IMR-90 (cell line): ENCODE data around the gene SARDH. TPM values are rescaled to one million over a fixed set of nuclear protein-coding genes. Genes with fewer than 3 reads are reported as not detected.

ENCODE experiments used
- ATAC-seq: fragments of 200-7000 bp; cut with Tn5 transposase; 2 replicates; pipeline ENCODE4 v1.9.1; 2020; ENCODE audit warnings: low read depth, mild to moderate bottlenecking, moderate library complexity
- BruUV-seq: library from RNA; stranded (reverse); fragments of 400-500 nt; replicated peaks from 2 replicates; lab custom pipeline; 2021; lab: Mats Ljungman, UMichigan
- CTCF ChIA-PET: fragments of 300-600 bp; formaldehyde crosslinking; extraction: SDS; loops from one replicate; lab custom pipeline; 2021; ENCODE audit warnings: antibody characterized with exemption; lab: Yijun Ruan, JAX
- POLR2A ChIA-PET: fragments of 300-600 bp; sonication (Branson Sonifier 250); formaldehyde crosslinking; loops from one replicate; lab custom pipeline; 2022; ENCODE audit warnings: antibody characterized with exemption; ENCODE audit not compliant: unreplicated experiment; lab: Charles Lee
- DNase-seq: peaks from one replicate; pipeline ENCODE4 v3.0.0; 2013
- H2AFZ ChIP-seq: replicated peaks from 2 replicates; pipeline ENCODE3; 2013; ENCODE audit warnings: low read length, mild to moderate bottlenecking; ENCODE audit not compliant: poor library complexity
- H2AK5ac ChIP-seq: 2 replicates; pipeline ENCODE4 v1.6.1; 2013; ENCODE audit warnings: low read depth, low read length, inconsistent platforms
- H2AK9ac ChIP-seq: replicated peaks from 2 replicates; pipeline ENCODE3; 2013; ENCODE audit warnings: mild to moderate bottlenecking, low read depth, low read length, moderate library complexity; ENCODE audit not compliant: poor library complexity
- H2BK120ac ChIP-seq: 2 replicates; pipeline ENCODE4 v1.6.1; 2013; ENCODE audit warnings: low read depth, low read length, inconsistent platforms
- H2BK15ac ChIP-seq: 3 replicates; pipeline ENCODE4 v1.6.1; 2013; ENCODE audit warnings: low read depth, low read length, inconsistent platforms
- H2BK20ac ChIP-seq: 2 replicates; pipeline ENCODE4 v1.6.1; 2013; ENCODE audit warnings: low read depth, mild to moderate bottlenecking, inconsistent platforms, low read length, moderate library complexity
- H2BK5ac ChIP-seq: 2 replicates; pipeline ENCODE4 v1.6.1; 2013; ENCODE audit warnings: mild to moderate bottlenecking, low read depth, low read length, inconsistent platforms; ENCODE audit not compliant: poor library complexity, severe bottlenecking
- H3K14ac ChIP-seq: replicated peaks from 2 replicates; pipeline ENCODE4 v1.6.1; 2013; ENCODE audit warnings: low read depth, low read length, inconsistent platforms
- H3K18ac ChIP-seq: 2 replicates; pipeline ENCODE4 v1.6.1; 2013; ENCODE audit warnings: low read depth, low read length, control low read depth
- H3K23ac ChIP-seq: 2 replicates; pipeline ENCODE4 v1.6.1; 2013; ENCODE audit warnings: low read depth, low read length, inconsistent platforms
- H3K27ac ChIP-seq: 2 replicates; pipeline ENCODE4 v1.5.1; 2013; ENCODE audit warnings: mild to moderate bottlenecking, control low read depth, low read length; ENCODE audit not compliant: insufficient read depth
- H3K27me3 ChIP-seq: 2 replicates; pipeline ENCODE4 v1.6.1; 2013; ENCODE audit warnings: low read length; ENCODE audit not compliant: control insufficient read depth, insufficient read depth
- H3K36me3 ChIP-seq: 2 replicates; pipeline ENCODE4 v1.6.1; 2013; ENCODE audit warnings: low read length, mixed read lengths; ENCODE audit not compliant: control insufficient read depth, insufficient read depth
- H3K4ac ChIP-seq: 2 replicates; pipeline ENCODE4 v1.6.1; 2013; ENCODE audit warnings: low read depth, low read length, inconsistent platforms
- H3K4me1 ChIP-seq: 2 replicates; pipeline ENCODE4 v1.6.1; 2013; ENCODE audit warnings: low read length, mixed read lengths; ENCODE audit not compliant: control insufficient read depth, insufficient read depth
- H3K4me2 ChIP-seq: 2 replicates; pipeline ENCODE4 v1.6.1; 2013; ENCODE audit warnings: low read depth, mild to moderate bottlenecking, control low read depth, low read length, moderate library complexity
- H3K4me3 ChIP-seq: 2 replicates; pipeline ENCODE4 v1.5.1; 2013; ENCODE audit warnings: low read depth, mild to moderate bottlenecking, control low read depth, low read length, moderate library complexity; ENCODE audit not compliant: insufficient read depth
- H3K56ac ChIP-seq: 2 replicates; pipeline ENCODE4 v1.6.1; 2013; ENCODE audit warnings: low read length, inconsistent platforms; ENCODE audit not compliant: insufficient read depth; ENCODE audit errors: extremely low read depth
- H3K79me1 ChIP-seq, 2 experiments: 2 replicates each; pipeline ENCODE4 v1.6.1; 2013; ENCODE audit warnings: low read length in 2 of 2, inconsistent platforms in 1 of 2, low read depth in 1 of 2
- H3K9ac ChIP-seq: 2 replicates; pipeline ENCODE4 v1.6.1; 2013; ENCODE audit warnings: low read depth, low read length, control low read depth
- H3K9me1 ChIP-seq: 2 replicates; pipeline ENCODE4 v1.6.1; 2013; ENCODE audit warnings: low read length, inconsistent platforms; ENCODE audit not compliant: insufficient read depth
- H3K9me3 ChIP-seq: 2 replicates; pipeline ENCODE4 v1.6.1; 2013; ENCODE audit warnings: low read length; ENCODE audit not compliant: control insufficient read depth, insufficient read depth
- H4K20me1 ChIP-seq: 2 replicates; pipeline ENCODE4 v1.6.1; 2013; ENCODE audit warnings: low read length, inconsistent platforms; ENCODE audit not compliant: insufficient read depth
- H4K5ac ChIP-seq: 2 replicates; pipeline ENCODE4 v1.6.1; 2013; ENCODE audit warnings: mild to moderate bottlenecking, low read depth, low read length, control low read depth
- H4K8ac ChIP-seq, 2 experiments: 2 replicates each; pipeline ENCODE4 v1.6.1; 2013; ENCODE audit warnings: low read depth in 2 of 2, low read length in 2 of 2, control low read depth in 1 of 2, inconsistent platforms in 1 of 2
- H4K91ac ChIP-seq: 2 replicates; pipeline ENCODE4 v1.6.1; 2013; ENCODE audit warnings: low read depth, low read length, inconsistent platforms; ENCODE audit not compliant: insufficient read depth
- CEBPB ChIP-seq: IDR thresholded peaks from 2 replicates; pipeline ENCODE4 v1.6.1; 2012; ENCODE audit warnings: low read depth, low read length, improper control_type of control experiment
- CHD1 ChIP-seq: IDR thresholded peaks from 2 replicates; pipeline ENCODE4 v1.6.1; 2012; ENCODE audit warnings: low read depth, low read length, improper control_type of control experiment
- CTCF ChIP-seq: conservative IDR thresholded peaks from 2 replicates; pipeline ENCODE4 v1.5.1; 2012; ENCODE audit warnings: mild to moderate bottlenecking, low read depth, low read length, improper control_type of control experiment
- FOS ChIP-seq: fragments of 150-350 bp; IDR thresholded peaks from 2 replicates; pipeline ENCODE4 v1.6.1; 2016; ENCODE audit warnings: low read depth, low read length
- MAFK ChIP-seq: IDR thresholded peaks from 2 replicates; pipeline ENCODE4 v1.6.1; 2012; ENCODE audit warnings: low read depth, low read length, improper control_type of control experiment
- MAZ ChIP-seq: IDR thresholded peaks from 2 replicates; pipeline ENCODE4 v1.6.1; 2012; ENCODE audit warnings: low read depth, mild to moderate bottlenecking, low read length, improper control_type of control experiment, moderate library complexity, borderline replicate concordance
- POLR2A ChIP-seq: IDR thresholded peaks from 2 replicates; pipeline ENCODE4 v1.6.1; 2012; ENCODE audit warnings: mild to moderate bottlenecking, low read depth, low read length
- RAD21 ChIP-seq: IDR thresholded peaks from 2 replicates; pipeline ENCODE4 v1.6.1; 2012; ENCODE audit warnings: low read length, improper control_type of control experiment
- RCOR1 ChIP-seq: IDR thresholded peaks from 2 replicates; pipeline ENCODE4 v1.6.1; 2012; ENCODE audit warnings: mild to moderate bottlenecking, low read length, improper control_type of control experiment; ENCODE audit not compliant: insufficient replicate concordance
- SMC3 ChIP-seq: fragments of 150-350 bp; IDR thresholded peaks from 2 replicates; pipeline ENCODE4 v1.6.1; 2016; ENCODE audit warnings: low read depth, mild to moderate bottlenecking, antibody characterized with exemption, low read length, moderate library complexity
- WGBS, 2 experiments: methylation state at CpG; one replicate each; pipeline versions ENCODE4 v1.1.5 to v1.1.7; 2013; ENCODE audit warnings: missing lambda C conversion rate in 2 of 2; ENCODE audit not compliant: insufficient read length in 1 of 2; ENCODE audit errors: extremely low coverage in 2 of 2; 5-methylcytosine and 5-hydroxymethylcytosine counted together
- dilution Hi-C: fragments of 300-500 bp; cut with HindIII; formaldehyde crosslinking; loops from one replicate; pipeline ENCODE4 v1.14.3; 2018; ENCODE audit warnings: low sequenced_read_pairs; ENCODE audit not compliant: unreplicated experiment
- in situ Hi-C: fragments of 300-500 bp; cut with MboI; formaldehyde crosslinking; loops from 3 replicates; pipeline ENCODE4 v1.14.3; 2019; ENCODE audit warnings: low sequenced_read_pairs, inconsistent platforms, mixed read lengths
- intact Hi-C: fragments of 100-400 bp; cut with micrococcal nuclease; formaldehyde crosslinking; loops from 2 replicates; pipeline ENCODE4 v1.10.0; 2022
- polyA plus RNA-seq, 3 experiments: library from polyadenylated mRNA; depleted of rRNA; stranded (reverse); fragments of >200 nt; gene quantifications; 2 replicates each; pipeline ENCODE4 v1.2.3, GENCODE V29; 2012; ENCODE audit warnings: low replicate concordance in 1 of 3
- total RNA-seq: library from RNA; depleted of rRNA; stranded (reverse); fragments of >200 nt; gene quantifications from 2 replicates; pipeline ENCODE4 v1.2.3, GENCODE V29; 2012
- TF ChIP-seq, protein P1 (sequence below): fragments of 150-350 bp; IDR thresholded peaks from 2 replicates; pipeline ENCODE4 v1.6.1; 2016; ENCODE audit warnings: low read depth, mild to moderate bottlenecking, low read length, moderate library complexity, borderline replicate concordance

The SARDH gene
- total and polyA plus RNA-seq, 2 of the 4 experiments (the other 2 are of a cell fraction): 5.0 to 7.5 TPM

- no peak overlapping the region for H3K14ac ChIP-seq
- no peak overlapping the region for H3K56ac ChIP-seq
- no peak for ATAC-seq
- in situ Hi-C loops: no loop called here
- H2BK15ac ChIP-seq: no peak overlapping the region
- dilution Hi-C loops: no loop called here
- no peak for TF ChIP-seq MAFK
- no peak for TF ChIP-seq MAZ
- TF ChIP-seq, protein P1, sequence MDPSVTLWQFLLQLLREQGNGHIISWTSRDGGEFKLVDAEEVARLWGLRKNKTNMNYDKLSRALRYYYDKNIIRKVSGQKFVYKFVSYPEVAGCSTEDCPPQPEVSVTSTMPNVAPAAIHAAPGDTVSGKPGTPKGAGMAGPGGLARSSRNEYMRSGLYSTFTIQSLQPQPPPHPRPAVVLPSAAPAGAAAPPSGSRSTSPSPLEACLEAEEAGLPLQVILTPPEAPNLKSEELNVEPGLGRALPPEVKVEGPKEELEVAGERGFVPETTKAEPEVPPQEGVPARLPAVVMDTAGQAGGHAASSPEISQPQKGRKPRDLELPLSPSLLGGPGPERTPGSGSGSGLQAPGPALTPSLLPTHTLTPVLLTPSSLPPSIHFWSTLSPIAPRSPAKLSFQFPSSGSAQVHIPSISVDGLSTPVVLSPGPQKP: no peak
- no peak for TF ChIP-seq CEBPB
- no peak for TF ChIP-seq CHD1
- TF ChIP-seq RCOR1: no peak
- TF ChIP-seq RAD21: no peak
- no peak for TF ChIP-seq CTCF
- TF ChIP-seq POLR2A: no peak
- no peak for TF ChIP-seq FOS
- no peak for TF ChIP-seq SMC3
- BruUV-seq: no TSS peak
- H3K23ac ChIP-seq: no peak overlapping the region
- H2BK120ac ChIP-seq: no peak overlapping the region
- H2BK20ac ChIP-seq: no peak overlapping the region
- intact Hi-C loops: no loop called here
- no peak overlapping the region for H3K27ac ChIP-seq
- H3K36me3 ChIP-seq: no peaks in the 10 kb centered on the region
- H3K4ac ChIP-seq: no peak overlapping the region
- H2BK5ac ChIP-seq: no peak overlapping the region
- no peaks in the 10 kb centered on the region for H3K79me1 ChIP-seq
- 59% methylated on average over 2 of the region's 10 CpGs; no CpG with 5 or more reads in 1 of the 2 experiments for WGBS, 2 experiments
- H3K4me3 ChIP-seq: no peak overlapping the region
- H3K27me3 ChIP-seq: peaks cover 52% of the 10 kb centered on the region
- no peak overlapping the region for H2AK5ac ChIP-seq
- H3K18ac ChIP-seq: no peak overlapping the region
- H3K9me1 ChIP-seq: no peaks in the 10 kb centered on the region
- H3K4me2 ChIP-seq: no peak overlapping the region
- H4K8ac ChIP-seq: no peak overlapping the region
- no peak overlapping the region for H3K9ac ChIP-seq
- H3K9me3 ChIP-seq: no peaks in the 10 kb centered on the region
- no peaks in the 10 kb centered on the region for H3K4me1 ChIP-seq
- no peaks in the 10 kb centered on the region for H4K20me1 ChIP-seq
- H2AFZ ChIP-seq: no peak overlapping the region
- no peak for DNase-seq
- no peak overlapping the region for H4K5ac ChIP-seq
- POLR2A ChIA-PET: no interaction called here
- no peak overlapping the region for H4K91ac ChIP-seq
- CTCF ChIA-PET: no interaction called here
- no peak overlapping the region for H2AK9ac ChIP-seq
Observed at GRCh38 chr9:133614056-133614455, 124.1 kb downstream of the SARDH start.
